DMS 273 (cell line): ENCODE results near the gene TMEM258.

ENCODE experiments used
- DNase-seq: peaks from one replicate; lab custom pipeline; 2025; ENCODE audit not compliant: unreplicated experiment; lab: John Stamatoyannopoulos, UW

The TMEM258 gene

GRCh38 chr11:61777234-61778090 is 14.9 kb downstream of the TMEM258 start:
- DNase-seq, result no peak

GRCh38 chr11:61776561-61777075 is 15.8 kb downstream of the TMEM258 start:
- DNase-seq, result peak; percentile 69

- DNase-seq, result no peak
Measured at GRCh38 chr11:61775606-61776554, 16.5 kb downstream of the TMEM258 start.

- DNase-seq, result no peak
Measured at GRCh38 chr11:61775106-61775505, 17.3 kb downstream of the TMEM258 start.

- DNase-seq, result no peak
Measured at GRCh38 chr11:61774411-61774810, 18.0 kb downstream of the TMEM258 start.

- DNase-seq, result no peak
Measured at GRCh38 chr11:61773809-61774208, 18.6 kb downstream of the TMEM258 start.

GRCh38 chr11:61773356-61773755 is 19.0 kb downstream of the TMEM258 start:
- DNase-seq, result no peak

- no peak for DNase-seq
Measured at GRCh38 chr11:61771985-61772455, 20.4 kb downstream of the TMEM258 start.

GRCh38 chr11:61771195-61771894 is 21.1 kb downstream of the TMEM258 start:
- no peak for DNase-seq

- no peak for DNase-seq
Measured at GRCh38 chr11:61769946-61770683, 22.3 kb downstream of the TMEM258 start.

- no peak for DNase-seq
Measured at GRCh38 chr11:61769169-61769920, 23.1 kb downstream of the TMEM258 start.

GRCh38 chr11:61768376-61769076 is 23.9 kb downstream of the TMEM258 start:
- DNase-seq, result no peak

GRCh38 chr11:61766353-61766841 is 26.0 kb downstream of the TMEM258 start:
- DNase-seq, result no peak

- DNase-seq, result no peak
Measured at GRCh38 chr11:61765550-61766253, 26.7 kb downstream of the TMEM258 start.

GRCh38 chr11:61764606-61765260 is 27.7 kb downstream of the TMEM258 start:
- no peak for DNase-seq

GRCh38 chr11:61763930-61764605 is 28.3 kb downstream of the TMEM258 start:
- DNase-seq, result no peak

- no peak for DNase-seq
Measured at GRCh38 chr11:61762798-61763197, 29.6 kb downstream of the TMEM258 start.
